IPS-NIHi11 (cell line): ENCODE measurements around the gene FLCN.
"Not testable (repeated sequence)": the region's sequence is repeated elsewhere in the genome, so short reads cannot be mapped to it uniquely, and the experiment has no call there.

ENCODE experiments used
- DNase-seq: peaks from one replicate; pipeline ENCODE4 v3.0.0; 2012; ENCODE audit warnings: mixed read lengths, low spot score

The FLCN gene

GRCh38 chr17:17213775-17214174 lies 23.2 kb downstream of the FLCN start:
- no peak for DNase-seq

DNA sequence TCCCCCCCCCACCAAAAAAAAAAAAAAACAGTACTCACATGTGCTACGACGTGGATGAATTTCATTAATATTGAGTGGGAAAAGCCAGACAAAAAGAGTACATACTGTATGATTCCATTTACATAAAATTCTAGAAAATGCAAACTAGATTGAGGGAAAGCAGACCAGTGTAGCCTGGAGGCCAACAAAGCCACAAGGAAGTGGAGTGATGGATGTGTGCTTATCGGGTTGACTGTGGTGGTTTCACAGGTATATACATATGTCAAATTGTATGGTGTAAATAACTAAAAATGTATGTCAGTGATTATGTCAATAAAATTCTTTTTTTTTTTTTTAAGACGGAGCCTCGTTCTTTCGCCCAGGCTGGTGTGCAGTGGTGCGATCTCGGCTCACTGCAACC lies 29.0 kb downstream of the FLCN start:
- no peak for DNase-seq

GRCh38 chr17:17206913-17207335 lies 30.0 kb downstream of the FLCN start:
- no peak for DNase-seq

- peak; percentile 85 for DNase-seq
Observed at GRCh38 chr17:17206124-17206912, 30.6 kb downstream of the FLCN start, which contains the start of gene PLD6. Gene PLD6 (minus strand): TSS chr17:17206333. CDS start chr17:17206286, 47 bp downstream.

DNA sequence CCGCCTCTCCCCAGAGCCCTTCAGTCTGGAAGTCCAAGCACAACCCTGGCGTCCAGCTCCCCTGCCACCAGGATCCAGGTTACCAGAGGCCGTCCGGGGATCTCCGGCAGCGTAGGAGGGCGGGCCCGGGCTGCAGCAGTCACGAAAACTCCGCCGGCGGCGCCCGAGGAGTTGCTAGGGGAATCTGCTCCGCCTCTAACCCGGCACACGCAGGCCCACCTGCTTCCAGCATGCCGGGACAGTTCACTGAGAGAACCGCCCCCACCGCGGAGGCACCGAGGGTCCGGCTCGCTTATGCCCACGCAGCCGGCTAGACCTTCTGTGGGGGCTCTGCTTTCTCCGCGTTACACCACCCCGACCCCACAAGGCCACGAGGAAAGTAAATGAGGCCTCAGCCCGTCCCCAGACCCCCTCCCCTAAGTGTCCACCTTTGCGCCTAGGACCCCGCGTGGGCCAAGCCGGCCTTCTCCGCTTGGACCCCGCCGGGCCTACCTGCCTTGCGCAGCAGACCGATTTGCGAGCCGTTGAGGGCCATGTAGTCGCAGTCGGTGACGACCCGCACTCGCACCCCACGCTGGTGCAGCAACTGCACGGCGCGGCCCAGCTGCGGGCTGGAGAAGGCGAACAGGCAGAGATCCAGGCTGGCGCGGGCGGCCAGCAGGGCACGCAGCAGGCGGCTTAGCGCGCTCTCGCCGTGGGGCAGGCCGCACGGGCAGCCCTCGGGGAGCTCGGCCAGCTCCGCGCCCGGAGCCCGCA lies 31.4 kb downstream of the FLCN start:
- DNase-seq = peak; percentile 86

- no peak for DNase-seq
Observed at GRCh38 chr17:17204635-17205231, 32.2 kb downstream of the FLCN start.

DNA sequence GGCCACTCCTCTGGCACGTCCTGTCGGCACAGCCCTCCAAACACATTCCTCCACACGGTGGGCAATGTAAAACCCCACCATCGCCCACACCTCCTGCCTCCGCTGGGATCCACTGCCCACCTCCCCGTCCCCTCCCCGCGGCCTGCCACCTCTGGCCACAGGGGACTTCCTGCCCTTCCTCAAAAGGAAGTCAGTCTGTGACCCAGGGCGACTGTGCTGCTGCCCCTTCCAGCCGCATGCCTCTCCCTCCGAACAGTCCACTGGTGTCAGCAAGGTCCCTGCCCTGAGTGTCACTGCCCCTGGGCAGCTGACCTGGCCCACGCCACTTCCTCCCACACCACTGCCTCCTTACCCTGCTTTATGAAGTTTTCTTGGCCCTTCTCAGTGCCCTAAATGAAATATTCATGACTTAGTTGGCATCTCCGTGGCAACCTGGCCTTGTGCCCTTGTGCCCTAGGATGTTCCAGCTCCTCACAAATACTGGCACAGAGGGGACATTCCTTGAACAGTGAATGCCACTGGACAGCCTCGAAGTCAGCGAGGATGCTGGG lies 32.9 kb downstream of the FLCN start:
- DNase-seq = no peak

GRCh38 chr17:17203173-17203730 lies 33.7 kb downstream of the FLCN start:
- no peak for DNase-seq

DNA sequence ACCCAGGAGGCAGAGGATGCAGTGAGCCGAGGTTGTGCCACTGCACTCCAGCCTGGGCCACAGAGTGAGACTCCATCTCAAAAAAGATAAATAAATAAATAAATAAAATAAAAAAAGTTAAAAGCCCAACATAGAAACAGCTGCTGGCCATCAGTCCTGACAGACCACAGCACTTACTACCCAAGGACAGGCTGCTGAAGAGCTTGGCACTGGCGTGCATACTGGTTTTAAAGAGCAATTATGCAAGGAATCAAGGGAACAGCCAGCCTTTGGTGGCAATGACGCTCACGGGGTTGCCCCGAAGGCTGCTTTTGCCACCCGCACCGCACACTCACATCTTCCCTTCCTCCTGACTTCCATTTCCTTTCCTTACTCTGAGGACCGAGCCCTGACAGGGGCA lies 35.1 kb downstream of the FLCN start:
- DNase-seq = no peak

- no peak for DNase-seq
Observed at GRCh38 chr17:17201271-17201670, 35.7 kb downstream of the FLCN start.

DNA sequence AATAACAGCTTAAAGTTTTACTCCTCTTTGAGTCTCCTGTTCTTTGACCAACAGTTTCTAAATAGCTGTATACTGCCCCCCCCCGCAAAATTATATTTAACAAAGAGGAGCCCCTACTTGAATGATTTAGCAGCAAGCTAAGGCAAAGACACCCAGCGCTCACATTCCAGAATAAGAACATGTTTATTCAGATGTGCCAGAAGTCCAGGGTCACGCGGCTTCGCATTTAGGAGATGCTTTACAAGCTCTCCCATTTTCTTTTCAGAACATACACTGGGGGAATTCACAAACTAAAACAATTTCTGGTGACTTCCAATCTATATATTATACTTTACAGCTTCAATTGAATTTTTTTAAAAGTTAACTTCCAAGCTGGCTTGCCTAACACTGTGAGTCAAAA lies 36.1 kb downstream of the FLCN start:
- DNase-seq = no peak

- DNase-seq = no peak
Observed at GRCh38 chr17:17200311-17200710, 36.7 kb downstream of the FLCN start.

- no peak for DNase-seq
Observed at GRCh38 chr17:17198281-17198680, 38.7 kb downstream of the FLCN start.

- DNase-seq = no peak
Observed at GRCh38 chr17:17196776-17197175, 40.2 kb downstream of the FLCN start.

GRCh38 chr17:17195466-17195865 lies 41.5 kb downstream of the FLCN start:
- DNase-seq = not testable (repeated sequence)

DNA sequence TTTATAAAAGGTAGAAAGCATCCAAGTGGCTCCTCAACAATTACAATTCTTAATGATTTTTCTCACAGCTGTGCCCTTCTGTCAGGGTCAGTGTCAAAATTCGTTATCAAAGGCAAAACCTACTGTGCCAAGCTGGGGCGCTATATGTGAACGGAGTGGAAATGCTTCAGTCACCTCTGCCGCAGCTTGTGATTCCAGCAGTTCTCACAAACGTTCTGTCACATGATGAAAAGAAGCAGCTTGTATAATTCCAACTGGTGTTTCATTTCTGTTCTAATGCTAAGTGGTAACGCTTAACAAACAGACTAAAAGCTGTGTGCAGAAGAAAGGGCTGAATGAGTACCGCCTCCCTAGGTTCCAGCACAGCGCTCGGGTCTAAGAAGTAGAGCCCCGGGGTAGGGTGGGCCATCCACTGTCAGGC lies 45.0 kb downstream of the FLCN start:
- no peak for DNase-seq

GRCh38 chr17:17191346-17191792 lies 45.6 kb downstream of the FLCN start:
- DNase-seq = no peak

DNA sequence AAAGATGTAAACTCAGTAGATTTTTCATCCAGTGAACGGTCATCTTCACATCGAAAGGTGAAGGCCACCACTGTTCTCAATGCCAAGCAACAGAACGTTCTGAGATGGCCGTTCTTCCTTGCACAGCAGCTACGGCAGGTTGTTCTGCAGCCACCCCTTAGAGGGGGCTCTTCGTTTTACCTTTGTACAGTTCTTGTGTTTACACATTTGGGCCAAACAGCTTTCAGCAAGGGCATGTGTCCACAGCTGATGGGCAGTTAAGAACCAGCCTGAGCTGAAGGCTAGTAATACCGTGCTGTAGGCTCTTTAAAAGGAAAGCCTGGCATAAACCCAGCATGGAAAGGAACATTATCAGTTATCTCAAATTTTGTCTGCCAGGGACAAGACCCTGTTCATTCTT lies 46.8 kb downstream of the FLCN start:
- no peak for DNase-seq

- no peak for DNase-seq
Observed at GRCh38 chr17:17189559-17189958, 47.4 kb downstream of the FLCN start.

DNA sequence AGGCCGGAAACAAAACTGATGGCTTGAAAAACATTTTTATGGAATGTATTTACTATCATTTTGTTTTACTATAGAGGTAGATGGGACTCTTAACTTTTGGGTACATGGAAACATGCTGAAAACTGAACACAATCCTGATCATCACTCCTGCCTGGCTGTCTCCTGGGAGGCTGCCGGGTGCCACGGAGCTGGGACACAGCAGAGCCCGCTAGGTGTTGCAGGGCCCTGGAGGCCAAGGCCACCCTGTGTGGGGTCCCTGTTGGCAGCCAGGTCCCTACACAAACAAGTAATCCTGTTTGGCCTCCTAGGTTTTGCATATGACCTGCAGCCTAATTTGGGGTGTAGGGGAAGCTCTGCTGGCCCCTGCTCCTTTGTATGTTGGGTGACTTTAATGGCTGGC lies 48.4 kb downstream of the FLCN start:
- DNase-seq = no peak

DNA sequence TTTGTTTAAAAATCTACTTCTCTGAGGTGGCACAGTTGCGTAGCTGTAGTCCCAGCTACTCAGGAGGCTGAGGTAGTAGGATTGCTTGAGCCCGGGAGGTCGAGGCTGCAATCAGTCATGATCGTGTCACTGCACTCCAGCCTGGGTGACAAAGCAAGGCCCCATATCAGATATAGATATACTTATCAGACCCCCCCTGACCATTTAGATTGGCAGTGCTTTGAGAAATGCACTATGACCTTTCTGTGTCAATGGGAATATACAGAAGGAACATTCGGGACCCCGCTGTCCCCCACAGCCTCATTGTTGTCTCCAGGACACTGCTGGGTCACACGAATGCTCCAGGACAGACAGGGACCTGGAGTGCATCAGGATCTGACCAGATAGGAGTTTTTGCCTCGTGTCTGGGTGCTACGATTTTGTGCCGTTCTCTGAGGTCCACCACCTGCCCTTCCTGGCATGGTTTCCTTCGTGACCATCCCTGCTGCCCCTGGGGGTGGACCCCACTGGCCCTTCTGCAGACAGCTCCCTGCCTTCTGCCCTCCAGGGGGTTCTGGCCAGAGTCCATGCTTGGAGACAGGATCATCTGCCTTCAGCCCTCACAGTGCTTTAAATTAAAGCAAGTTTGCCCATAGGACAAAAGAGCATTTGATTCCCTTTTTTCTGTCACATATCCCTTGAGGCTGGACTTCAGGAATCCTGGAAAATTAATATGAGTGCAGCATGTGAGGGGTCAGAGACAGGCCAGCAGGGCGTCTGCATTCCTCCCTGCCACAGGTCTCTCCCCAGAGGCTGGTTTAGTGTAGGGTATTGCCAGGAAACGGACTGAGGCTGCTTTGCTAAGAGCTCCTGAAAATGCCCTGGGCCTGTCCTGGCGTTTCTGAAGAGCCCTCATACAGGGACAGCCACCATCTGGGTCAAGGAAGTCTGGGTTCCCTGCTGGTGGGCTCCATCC lies 50.1 kb downstream of the FLCN start:
- DNase-seq = no peak
